ENCODE results near the gene SLC4A7.

Gene SLC4A7

DNA sequence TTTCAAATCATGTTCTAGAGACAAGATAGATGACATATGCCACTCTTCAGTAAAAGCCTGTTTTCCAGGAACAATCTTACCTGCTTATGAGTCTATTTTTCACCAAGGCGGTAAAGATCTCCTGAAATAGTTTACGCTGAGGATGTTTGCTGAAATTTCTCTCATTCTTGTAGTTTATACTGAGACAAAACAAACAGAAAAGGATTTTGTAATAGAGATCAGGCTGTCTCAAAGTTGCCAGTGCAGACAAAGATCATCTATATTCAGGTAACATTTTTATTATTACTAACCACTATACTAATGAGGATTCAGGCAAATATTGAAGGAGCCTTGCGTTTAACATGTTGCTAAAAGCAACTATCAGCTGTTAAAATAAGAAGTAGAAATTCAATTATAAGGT lies 140.0 kb downstream of the SLC4A7 start:
- Histone ChIP-seq H3K79me2 (ENCODE audit: control insufficient read depth, low read length) (no peaks in the 10 kb centered on the region), H3K4me2 (ENCODE audit: low read length) (no peak overlapping the region), H3K9me3 (ENCODE audit: control insufficient read depth, insufficient read depth, low read length) (no peaks in the 10 kb centered on the region), H3K4me1 (ENCODE audit: control insufficient read depth, low read length) (peaks cover 22% of the 10 kb centered on the region), H3K4me3 (ENCODE audit: low read length) (no peak overlapping the region), H3K36me3 (ENCODE audit: control insufficient read depth, low read length) (no peaks in the 10 kb centered on the region), H3K27ac (ENCODE audit: low read depth, low read length) (no peak overlapping the region), H4K20me1 (ENCODE audit: control insufficient read depth, insufficient read depth, low read depth, low read length) (no peaks in the 10 kb centered on the region), H3K27me3 (ENCODE audit: control insufficient read depth, low read length) (no peaks in the 10 kb centered on the region), H3K9me2 (replicated peaks; ENCODE audit: control insufficient read depth, low read length) (no peaks in the 10 kb centered on the region), H3F3A (ENCODE audit: control insufficient read depth, insufficient read depth) (no peaks in the 10 kb centered on the region)
- TF ChIP-seq EZH2phosphoT487 (IDR thresholded peaks at IDR 0.05; ENCODE audit: borderline replicate concordance, low read length): no peak
- TF ChIP-seq, protein P1, sequence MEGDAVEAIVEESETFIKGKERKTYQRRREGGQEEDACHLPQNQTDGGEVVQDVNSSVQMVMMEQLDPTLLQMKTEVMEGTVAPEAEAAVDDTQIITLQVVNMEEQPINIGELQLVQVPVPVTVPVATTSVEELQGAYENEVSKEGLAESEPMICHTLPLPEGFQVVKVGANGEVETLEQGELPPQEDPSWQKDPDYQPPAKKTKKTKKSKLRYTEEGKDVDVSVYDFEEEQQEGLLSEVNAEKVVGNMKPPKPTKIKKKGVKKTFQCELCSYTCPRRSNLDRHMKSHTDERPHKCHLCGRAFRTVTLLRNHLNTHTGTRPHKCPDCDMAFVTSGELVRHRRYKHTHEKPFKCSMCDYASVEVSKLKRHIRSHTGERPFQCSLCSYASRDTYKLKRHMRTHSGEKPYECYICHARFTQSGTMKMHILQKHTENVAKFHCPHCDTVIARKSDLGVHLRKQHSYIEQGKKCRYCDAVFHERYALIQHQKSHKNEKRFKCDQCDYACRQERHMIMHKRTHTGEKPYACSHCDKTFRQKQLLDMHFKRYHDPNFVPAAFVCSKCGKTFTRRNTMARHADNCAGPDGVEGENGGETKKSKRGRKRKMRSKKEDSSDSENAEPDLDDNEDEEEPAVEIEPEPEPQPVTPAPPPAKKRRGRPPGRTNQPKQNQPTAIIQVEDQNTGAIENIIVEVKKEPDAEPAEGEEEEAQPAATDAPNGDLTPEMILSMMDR (IDR thresholded peaks at IDR 0.05; ENCODE audit: low read depth, low read length, poor library complexity, severe bottlenecking): no peak

DNA sequence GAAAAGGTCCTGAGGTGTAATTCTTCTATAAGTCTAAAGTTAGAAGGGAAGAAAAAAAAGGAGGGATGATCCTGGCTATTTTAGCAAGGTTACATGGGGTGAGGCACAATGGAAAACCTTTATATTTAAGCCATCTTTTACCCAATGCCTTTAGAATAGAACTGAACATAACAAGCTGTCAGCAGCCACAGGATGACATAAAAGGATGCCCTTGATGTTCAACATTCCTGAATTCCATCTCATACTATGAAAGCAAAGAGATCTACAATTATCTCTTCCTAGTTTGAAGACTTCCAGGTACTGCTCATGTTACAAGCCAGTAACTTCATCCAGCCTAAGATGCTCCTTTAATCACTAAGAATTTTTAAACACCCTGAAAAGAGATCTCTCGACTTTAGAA lies 141.9 kb downstream of the SLC4A7 start:
- H3K27ac ChIP-seq (ENCODE audit: low read depth, low read length): no peak overlapping the region
- H3K4me2 ChIP-seq (ENCODE audit: low read length): no peak overlapping the region
- H3K4me1 ChIP-seq (ENCODE audit: control insufficient read depth, low read length): peaks cover 27% of the 10 kb centered on the region
- no peaks in the 10 kb centered on the region for H3K36me3 ChIP-seq (ENCODE audit: control insufficient read depth, low read length)
- no peaks in the 10 kb centered on the region for H3F3A ChIP-seq (ENCODE audit: control insufficient read depth, insufficient read depth)
- no peaks in the 10 kb centered on the region for H3K9me2 ChIP-seq (replicated peaks; ENCODE audit: control insufficient read depth, low read length)
- H3K27me3 ChIP-seq (ENCODE audit: control insufficient read depth, low read length): no peaks in the 10 kb centered on the region
- H3K9me3 ChIP-seq (ENCODE audit: control insufficient read depth, insufficient read depth, low read length): no peaks in the 10 kb centered on the region
- TF ChIP-seq EZH2phosphoT487 (IDR thresholded peaks at IDR 0.05; ENCODE audit: borderline replicate concordance, low read length): no peak
- TF ChIP-seq, protein P1 (IDR thresholded peaks at IDR 0.05; ENCODE audit: low read depth, low read length, poor library complexity, severe bottlenecking): no peak
- H3K4me3 ChIP-seq (ENCODE audit: low read length): no peak overlapping the region
- H3K79me2 ChIP-seq (ENCODE audit: control insufficient read depth, low read length): no peaks in the 10 kb centered on the region
- H4K20me1 ChIP-seq (ENCODE audit: control insufficient read depth, insufficient read depth, low read depth, low read length): no peaks in the 10 kb centered on the region

DNA sequence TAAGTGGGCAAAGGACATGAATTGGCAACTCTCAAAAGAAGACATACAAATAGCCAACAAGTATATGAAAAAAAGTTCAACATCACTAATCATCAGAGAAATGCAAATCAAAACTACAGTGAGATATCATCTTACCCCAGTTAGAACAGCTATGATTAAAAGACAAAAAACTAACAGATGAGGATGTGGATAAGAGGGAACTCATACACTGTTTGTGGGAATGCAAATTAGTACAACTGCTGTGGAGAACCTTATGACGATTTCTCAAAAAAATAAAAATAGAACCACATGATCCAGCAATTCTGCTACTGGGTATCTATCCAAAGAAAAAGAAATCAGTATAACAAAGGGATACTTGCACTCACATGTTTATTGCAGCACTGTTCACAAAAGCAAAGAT lies 143.7 kb downstream of the SLC4A7 start:
- H3K27me3 ChIP-seq (ENCODE audit: control insufficient read depth, low read length): no peaks in the 10 kb centered on the region
- TF ChIP-seq, protein P1 (IDR thresholded peaks at IDR 0.05; ENCODE audit: low read depth, low read length, poor library complexity, severe bottlenecking): no peak
- TF ChIP-seq EZH2phosphoT487 (IDR thresholded peaks at IDR 0.05; ENCODE audit: borderline replicate concordance, low read length): no peak
- peak overlapping the region; percentile 20; the same call in 1 of the 2 replicates for H3K4me3 ChIP-seq (ENCODE audit: low read length)
- H3K79me2 ChIP-seq (ENCODE audit: control insufficient read depth, low read length): no peaks in the 10 kb centered on the region
- peaks cover 27% of the 10 kb centered on the region for H3K4me1 ChIP-seq (ENCODE audit: control insufficient read depth, low read length)
- H3K9me2 ChIP-seq (replicated peaks; ENCODE audit: control insufficient read depth, low read length): no peaks in the 10 kb centered on the region
- H3K36me3 ChIP-seq (ENCODE audit: control insufficient read depth, low read length): no peaks in the 10 kb centered on the region
- H3K9me3 ChIP-seq (ENCODE audit: control insufficient read depth, insufficient read depth, low read length): no peaks in the 10 kb centered on the region
- no peaks in the 10 kb centered on the region for H4K20me1 ChIP-seq (ENCODE audit: control insufficient read depth, insufficient read depth, low read depth, low read length)
- peak overlapping the region; percentile 36 for H3K4me2 ChIP-seq (ENCODE audit: low read length)
- peak overlapping the region; percentile 27 for H3K27ac ChIP-seq (ENCODE audit: low read depth, low read length)
- H3F3A ChIP-seq (ENCODE audit: control insufficient read depth, insufficient read depth): no peaks in the 10 kb centered on the region

DNA sequence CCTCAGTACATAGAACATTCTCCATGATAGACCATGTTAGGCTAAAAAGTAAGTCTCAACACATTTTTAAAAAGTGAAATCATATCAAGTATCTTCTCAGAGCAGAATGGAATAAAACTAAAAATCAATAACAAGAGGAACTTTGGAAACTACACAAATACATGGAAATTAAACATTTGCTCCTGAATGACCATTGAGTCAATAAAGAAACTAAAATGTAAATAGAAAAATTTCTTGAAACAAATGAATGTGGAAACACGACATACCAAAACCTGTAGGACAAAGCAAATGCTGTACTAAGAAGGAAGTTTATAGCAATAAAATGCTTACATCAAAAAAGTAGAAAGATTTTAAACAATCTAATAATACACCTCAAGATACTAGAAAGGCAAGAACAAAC lies 148.6 kb downstream of the SLC4A7 start:
- H3K9me2 ChIP-seq (replicated peaks; ENCODE audit: control insufficient read depth, low read length): no peaks in the 10 kb centered on the region
- H3K4me2 ChIP-seq (ENCODE audit: low read length): no peak overlapping the region
- H4K20me1 ChIP-seq (ENCODE audit: control insufficient read depth, insufficient read depth, low read depth, low read length): no peaks in the 10 kb centered on the region
- H3F3A ChIP-seq (ENCODE audit: control insufficient read depth, insufficient read depth): no peaks in the 10 kb centered on the region
- no peaks in the 10 kb centered on the region for H3K36me3 ChIP-seq (ENCODE audit: control insufficient read depth, low read length)
- no peak overlapping the region for H3K4me3 ChIP-seq (ENCODE audit: low read length)
- TF ChIP-seq EZH2phosphoT487 (IDR thresholded peaks at IDR 0.05; ENCODE audit: borderline replicate concordance, low read length): no peak
- TF ChIP-seq, protein P1 (IDR thresholded peaks at IDR 0.05; ENCODE audit: low read depth, low read length, poor library complexity, severe bottlenecking): no peak
- no peak overlapping the region for H3K27ac ChIP-seq (ENCODE audit: low read depth, low read length)
- no peaks in the 10 kb centered on the region for H3K9me3 ChIP-seq (ENCODE audit: control insufficient read depth, insufficient read depth, low read length)
- H3K27me3 ChIP-seq (ENCODE audit: control insufficient read depth, low read length): no peaks in the 10 kb centered on the region
- peaks cover 13% of the 10 kb centered on the region for H3K4me1 ChIP-seq (ENCODE audit: control insufficient read depth, low read length)
- no peaks in the 10 kb centered on the region for H3K79me2 ChIP-seq (ENCODE audit: control insufficient read depth, low read length)

All from DOHH2 (cell line).